HG02938 (cell line): ENCODE results near the gene CHST2.

Experiments
- ATAC-seq: cut with Tn5 transposase; IDR thresholded peaks from one replicate; pipeline ENCODE4 v1.9.1; 2021; ENCODE audit warnings: mild to moderate bottlenecking, moderate library complexity; ENCODE audit not compliant: unreplicated experiment

The CHST2 gene

DNA sequence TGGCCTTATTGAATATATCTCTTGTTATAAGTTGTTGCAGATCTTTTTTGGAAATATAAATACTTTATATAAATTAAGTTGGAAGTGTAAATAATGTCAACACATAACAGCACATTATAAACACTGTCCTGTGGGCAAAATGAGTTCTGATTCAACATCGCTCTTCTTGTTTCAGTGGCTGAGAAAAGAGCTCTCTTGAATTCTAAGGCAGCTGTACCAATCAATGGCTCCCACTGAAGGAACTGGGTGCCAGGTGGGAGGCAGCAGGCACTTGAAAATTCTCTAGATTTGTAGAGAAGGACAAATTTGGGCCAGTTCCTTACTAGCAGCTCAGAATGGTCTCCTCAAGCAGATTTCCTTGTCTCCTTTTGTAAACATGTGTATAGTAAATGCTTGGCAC lies 45.6 kb downstream of the CHST2 start:
- peak; percentile 28 for ATAC-seq

GRCh38 chr3:143165612-143166285 lies 46.2 kb downstream of the CHST2 start:
- ATAC-seq = peak; percentile 76

DNA sequence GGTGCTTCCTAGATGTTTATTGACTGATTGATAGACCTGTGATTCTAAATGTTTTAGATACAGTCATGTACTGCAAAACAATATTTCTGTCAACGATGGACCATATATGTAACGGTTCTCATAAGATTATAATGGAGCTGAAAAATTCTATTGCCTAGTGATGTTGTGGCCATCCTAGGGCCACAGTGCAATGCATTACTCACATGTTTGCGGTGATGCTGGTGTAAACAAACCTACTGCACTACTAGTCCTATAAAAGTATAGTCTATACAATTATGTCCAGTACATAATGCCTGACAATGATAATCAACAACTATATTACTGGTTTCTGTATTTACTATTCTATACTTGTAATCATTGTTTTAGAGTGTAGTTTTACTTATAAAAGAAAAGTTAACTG lies 46.8 kb downstream of the CHST2 start:
- no peak for ATAC-seq

DNA sequence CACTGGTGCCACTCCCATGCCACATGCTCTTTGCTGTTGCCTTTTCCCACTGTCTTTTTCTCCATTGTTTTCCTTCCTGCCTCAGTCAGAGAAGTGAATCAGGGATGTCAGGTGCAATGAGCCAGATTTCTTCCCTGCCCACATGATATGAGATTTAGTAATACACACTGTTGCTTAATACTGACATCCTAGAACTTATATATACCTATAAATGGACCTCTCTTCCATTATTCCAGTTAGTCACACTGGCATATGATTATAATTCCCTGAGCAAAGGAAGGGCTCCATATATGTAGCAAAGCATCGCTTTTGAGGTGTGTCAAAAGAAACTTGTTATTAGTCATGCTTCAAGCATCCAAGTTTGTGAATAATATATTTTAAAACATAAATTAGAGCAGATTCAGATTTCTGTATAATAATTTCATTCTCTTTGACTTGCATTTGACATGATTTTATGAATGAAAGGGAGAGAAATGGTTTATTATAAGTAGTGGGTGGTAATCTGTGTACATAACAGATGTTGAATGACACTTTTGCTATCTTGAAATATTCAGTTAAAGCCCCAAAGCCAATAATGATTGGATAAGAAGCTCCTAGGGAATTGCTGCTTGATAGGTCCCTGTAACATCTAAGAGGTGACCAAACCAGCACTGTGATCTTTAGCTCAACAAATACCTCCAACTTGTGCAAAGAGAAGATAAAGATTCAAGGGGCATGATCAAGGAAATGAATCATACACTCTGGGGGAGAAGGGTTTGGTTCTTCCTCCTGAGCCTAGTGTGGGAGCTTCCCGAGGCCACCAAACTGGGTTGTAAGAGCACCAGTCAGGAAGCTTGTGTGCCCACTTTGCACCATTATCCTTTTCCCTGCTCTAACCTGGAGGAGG lies 48.6 kb downstream of the CHST2 start:
- no peak for ATAC-seq

- no peak for ATAC-seq
Observed at GRCh38 chr3:143168855-143169192, 49.3 kb downstream of the CHST2 start.

DNA sequence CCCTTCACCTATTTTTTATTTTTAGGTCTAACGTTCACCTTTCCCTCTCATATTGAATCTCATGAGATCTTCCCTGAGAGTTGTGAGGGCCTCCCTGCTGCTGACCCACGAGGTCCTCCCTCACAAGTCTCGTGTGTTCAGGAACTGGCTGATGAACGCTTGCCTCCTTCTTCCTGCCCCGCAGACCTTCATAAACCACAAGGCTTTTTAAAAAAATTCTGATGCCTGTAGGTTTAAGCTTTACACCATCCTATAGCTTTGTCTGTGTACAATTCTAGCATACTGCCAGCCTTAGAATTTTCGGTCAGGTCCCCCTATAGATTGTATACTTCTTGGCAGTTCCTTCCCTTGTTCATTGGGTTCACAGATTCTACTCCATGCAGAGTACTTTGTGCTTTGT lies 50.5 kb downstream of the CHST2 start:
- ATAC-seq = no peak

DNA sequence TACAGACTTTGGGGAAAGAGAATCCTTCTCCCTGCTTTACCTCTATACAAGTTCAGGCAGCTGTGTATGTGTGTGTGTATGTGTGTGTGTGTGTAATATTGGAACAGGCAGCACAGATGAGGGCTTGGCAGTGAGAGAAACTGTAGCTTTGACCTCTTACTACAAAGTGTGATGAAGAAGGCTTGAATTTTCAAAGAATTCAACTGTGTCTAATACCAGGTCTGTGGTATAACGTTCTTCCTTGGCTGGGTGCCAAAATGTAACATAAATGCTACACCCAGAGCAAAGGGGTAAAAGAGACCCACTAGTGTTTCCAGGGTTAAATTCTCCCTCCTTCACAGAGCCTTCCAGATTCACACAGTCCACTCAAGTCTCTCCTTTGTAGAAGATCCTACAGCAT lies 51.1 kb downstream of the CHST2 start:
- ATAC-seq = no peak

DNA sequence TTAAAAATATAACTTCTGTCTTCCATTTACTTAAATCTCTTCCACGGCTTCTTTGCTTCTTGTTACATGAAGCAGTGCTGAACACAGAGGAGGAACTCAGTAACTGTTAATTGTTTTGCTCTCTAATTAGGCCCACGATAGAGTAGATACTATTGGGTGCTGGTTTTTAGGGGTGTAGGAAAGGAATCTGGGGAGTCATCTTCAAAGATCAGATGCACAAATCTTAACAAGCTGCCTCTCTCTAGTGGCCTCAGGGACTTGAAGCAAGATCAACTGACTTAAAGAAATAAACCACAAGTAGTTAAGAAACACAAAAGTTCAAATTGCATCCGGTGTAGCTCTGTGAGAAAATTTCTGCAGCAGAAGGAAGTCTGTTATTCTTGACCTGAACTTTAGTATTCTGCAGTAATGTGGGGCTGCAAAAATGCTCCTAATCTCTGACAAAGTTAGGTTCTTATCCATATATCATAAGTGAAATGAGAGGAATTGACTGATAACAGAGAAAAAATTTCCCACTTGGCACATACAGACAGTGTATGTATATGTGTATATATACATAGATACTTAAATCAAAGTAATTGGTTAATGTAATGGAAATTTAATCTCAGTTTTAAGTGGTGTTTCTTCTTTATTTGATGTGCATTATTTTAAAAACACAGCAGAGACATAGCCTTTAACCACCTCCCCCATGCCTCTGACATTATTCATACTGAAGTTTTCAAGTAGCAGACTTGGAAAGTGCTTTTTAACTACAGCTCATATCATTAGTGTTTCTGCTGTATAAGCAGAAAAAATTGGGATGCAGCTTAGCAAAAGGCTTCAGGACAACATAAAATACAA lies 51.8 kb downstream of the CHST2 start:
- peak; percentile 85 for ATAC-seq

GRCh38 chr3:143172062-143172794 lies 52.7 kb downstream of the CHST2 start:
- no peak for ATAC-seq

DNA sequence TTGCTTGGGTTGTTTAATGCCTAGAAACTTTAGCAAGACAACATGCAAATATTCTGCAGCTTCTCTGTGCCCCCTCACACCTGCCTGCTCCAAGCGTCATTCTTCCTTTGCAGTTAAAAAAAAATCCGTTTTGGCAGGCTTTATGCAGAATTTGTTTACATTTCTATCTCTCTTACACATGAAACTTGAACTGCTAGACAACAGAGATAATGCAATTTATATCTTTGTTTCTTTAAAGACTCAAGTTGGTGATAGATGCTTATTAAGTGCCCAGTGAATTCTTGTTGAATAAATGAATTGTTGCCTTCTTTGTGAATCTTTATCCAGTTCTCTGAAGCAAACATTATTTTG lies 53.2 kb downstream of the CHST2 start:
- ATAC-seq = no peak

DNA sequence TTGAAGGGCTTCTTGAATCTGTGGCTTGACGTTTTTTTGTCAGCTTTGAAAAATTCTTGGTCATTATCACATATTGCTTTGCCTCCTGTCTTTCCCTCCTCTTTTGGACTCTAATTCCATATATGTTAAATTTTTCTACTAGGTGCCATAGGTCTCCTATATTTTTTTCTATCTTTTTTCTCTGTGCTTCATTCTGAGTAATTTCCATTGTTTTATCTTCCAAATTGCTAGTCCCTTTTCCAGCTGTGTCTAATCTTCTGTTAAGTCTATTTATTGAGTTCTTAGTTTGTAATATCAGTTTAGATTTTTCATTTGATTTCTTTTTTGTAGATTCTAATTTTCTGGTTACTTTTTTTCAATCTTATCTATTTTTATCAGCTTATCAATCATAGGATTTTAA lies 53.7 kb downstream of the CHST2 start:
- ATAC-seq = no peak
